MM.1S (cell line): ENCODE data around the gene STOX2.

Experiments used
- EZH2 ChIP-seq: fragments of 300-600 bp; sonication (generic); optimal IDR thresholded peaks from 2 replicates; pipeline ENCODE3; 2017; ENCODE audit warnings: low read depth, mild to moderate bottlenecking, antibody characterized with exemption, low read length, mixed read lengths
- EZH2phosphoT487 ChIP-seq: fragments of 300-600 bp; sonication (generic); IDR thresholded peaks from 2 replicates; pipeline ENCODE4 v1.6.1; 2018; ENCODE audit warnings: antibody characterized with exemption, low read length
- TF ChIP-seq, protein P1 (sequence below): fragments of 300-600 bp; sonication (generic); IDR thresholded peaks from 2 replicates; pipeline ENCODE4 v1.5.1; 2016; ENCODE audit warnings: antibody characterized with exemption, low read length, mixed read lengths

DNA sequence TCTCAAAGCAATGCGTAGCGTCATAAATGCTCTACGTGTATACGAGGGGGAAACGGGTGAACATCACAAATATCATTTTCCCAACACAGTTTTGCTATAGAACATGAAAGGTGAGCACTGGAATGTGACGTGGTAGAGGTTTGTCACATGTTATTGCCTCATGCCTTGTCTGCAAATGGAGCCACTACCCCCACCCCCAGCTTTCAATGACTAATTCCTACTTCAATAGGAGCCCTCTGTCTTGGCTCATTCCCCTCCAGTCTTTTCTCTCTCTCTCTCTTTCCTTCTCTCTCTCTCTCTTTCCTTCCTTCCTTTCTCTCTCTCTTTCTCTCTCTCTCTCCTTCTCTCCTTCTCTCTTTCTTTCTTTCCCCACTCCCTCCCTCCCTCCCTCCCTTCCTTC is 127.0 kb downstream of the STOX2 start:
- TF ChIP-seq, protein P1, sequence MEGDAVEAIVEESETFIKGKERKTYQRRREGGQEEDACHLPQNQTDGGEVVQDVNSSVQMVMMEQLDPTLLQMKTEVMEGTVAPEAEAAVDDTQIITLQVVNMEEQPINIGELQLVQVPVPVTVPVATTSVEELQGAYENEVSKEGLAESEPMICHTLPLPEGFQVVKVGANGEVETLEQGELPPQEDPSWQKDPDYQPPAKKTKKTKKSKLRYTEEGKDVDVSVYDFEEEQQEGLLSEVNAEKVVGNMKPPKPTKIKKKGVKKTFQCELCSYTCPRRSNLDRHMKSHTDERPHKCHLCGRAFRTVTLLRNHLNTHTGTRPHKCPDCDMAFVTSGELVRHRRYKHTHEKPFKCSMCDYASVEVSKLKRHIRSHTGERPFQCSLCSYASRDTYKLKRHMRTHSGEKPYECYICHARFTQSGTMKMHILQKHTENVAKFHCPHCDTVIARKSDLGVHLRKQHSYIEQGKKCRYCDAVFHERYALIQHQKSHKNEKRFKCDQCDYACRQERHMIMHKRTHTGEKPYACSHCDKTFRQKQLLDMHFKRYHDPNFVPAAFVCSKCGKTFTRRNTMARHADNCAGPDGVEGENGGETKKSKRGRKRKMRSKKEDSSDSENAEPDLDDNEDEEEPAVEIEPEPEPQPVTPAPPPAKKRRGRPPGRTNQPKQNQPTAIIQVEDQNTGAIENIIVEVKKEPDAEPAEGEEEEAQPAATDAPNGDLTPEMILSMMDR = no peak
- TF ChIP-seq EZH2 = no peak
- TF ChIP-seq EZH2phosphoT487 = no peak
